Keratinocyte (primary cell): ENCODE measurements around the gene CACNA2D4. TPM values are rescaled to one million over a fixed set of nuclear protein-coding genes. Genes with fewer than 3 reads are reported as not detected.

ENCODE experiments used
- DNase-seq: peaks from one replicate; pipeline ENCODE4 v3.0.0-alpha.2; 2011; ENCODE audit warnings: low read depth, missing footprints, low spot score
- FAIRE-seq: peaks from 2 replicates; lab custom pipeline; 2011; peaks lifted over from hg19 to GRCh38; lab: Jason Lieb, UNC
- H2AFZ ChIP-seq: 2 replicates; pipeline ENCODE4 v1.6.0; 2012; ENCODE audit warnings: low read length, control low read depth, inconsistent platforms; ENCODE audit not compliant: control insufficient read depth
- H3K27ac ChIP-seq: 2 replicates; pipeline ENCODE4 v1.5.1; 2011; ENCODE audit warnings: low read length; ENCODE audit not compliant: control insufficient read depth, insufficient read depth
- H3K27me3 ChIP-seq: 3 replicates; pipeline ENCODE4 v1.6.0; 2011; ENCODE audit warnings: low read length; ENCODE audit not compliant: control insufficient read depth, insufficient read depth; ENCODE audit errors: extremely low read depth
- H3K36me3 ChIP-seq, 2 experiments: 2 replicates in 1 of 2; 3 replicates in 1 of 2; pipeline ENCODE4 v1.5.1; 2011; ENCODE audit warnings: low read length in 2 of 2, mild to moderate bottlenecking in 1 of 2; ENCODE audit not compliant: control insufficient read depth in 2 of 2, insufficient read depth in 2 of 2; ENCODE audit errors: extremely low read depth in 1 of 2
- H3K4me1 ChIP-seq: 3 replicates; pipeline ENCODE4 v1.5.1; 2011; ENCODE audit warnings: low read length; ENCODE audit not compliant: control insufficient read depth, insufficient read depth; ENCODE audit errors: extremely low read depth
- H3K4me2 ChIP-seq: 3 replicates; pipeline ENCODE4 v1.6.0; 2011; ENCODE audit warnings: low read depth, low read length; ENCODE audit not compliant: control insufficient read depth, insufficient read depth; ENCODE audit errors: extremely low read depth
- H3K4me3 ChIP-seq, 3 experiments: fragments of 200-600 bp in 1 of 3; sonication (generic) in 1 of 3; 2 replicates in 2 of 3; 3 replicates in 1 of 3; pipeline ENCODE4 v1.5.1; 2011 to 2016; ENCODE audit warnings: low read length in 3 of 3, mild to moderate bottlenecking in 3 of 3, control low read depth in 2 of 3, inconsistent platforms in 1 of 3, low read depth in 1 of 3, mixed read lengths in 1 of 3, mixed run types in 1 of 3, moderate library complexity in 1 of 3; ENCODE audit not compliant: control insufficient read depth in 2 of 3, insufficient read depth in 2 of 3; ENCODE audit errors: extremely low read depth in 1 of 3
- H3K79me2 ChIP-seq: 2 replicates; pipeline ENCODE4 v1.6.0; 2012; ENCODE audit warnings: low read length; ENCODE audit not compliant: control insufficient read depth, insufficient read depth
- H3K9ac ChIP-seq: 3 replicates; pipeline ENCODE4 v1.6.0; 2011; ENCODE audit warnings: low read length; ENCODE audit not compliant: control insufficient read depth, insufficient read depth; ENCODE audit errors: extremely low read depth
- H3K9me1 ChIP-seq: 3 replicates; pipeline ENCODE4 v1.6.0; 2011; ENCODE audit warnings: low read length; ENCODE audit not compliant: control insufficient read depth, insufficient read depth; ENCODE audit errors: extremely low read depth
- H3K9me3 ChIP-seq: 2 replicates; pipeline ENCODE4 v1.5.1; 2012; ENCODE audit warnings: low read depth, low read length; ENCODE audit not compliant: control insufficient read depth
- H4K20me1 ChIP-seq: 3 replicates; pipeline ENCODE4 v1.6.0; 2011; ENCODE audit warnings: low read length; ENCODE audit not compliant: control insufficient read depth, insufficient read depth; ENCODE audit errors: extremely low read depth
- EZH2 ChIP-seq: IDR thresholded peaks from one replicate; pipeline ENCODE4 v1.6.1; 2012; ENCODE audit warnings: inconsistent platforms, mild to moderate bottlenecking, low read length, moderate library complexity
- dilution Hi-C: fragments of 300-500 bp; cut with MboI; formaldehyde crosslinking; loops from one replicate; pipeline ENCODE4 v1.7.0; 2020; ENCODE audit warnings: low sequenced_read_pairs; ENCODE audit not compliant: extremely low pct_ligation_motif_present
- polyA plus RNA-seq, 5 experiments: library from polyadenylated mRNA; depleted of rRNA in 3 of 5; stranded (reverse) in 3 of 5; stranded (forward) in 1 of 5; unstranded in 1 of 5; fragments of >200 nt; gene quantifications; 1 replicate in 1 of 5; 2 replicates in 3 of 5; 3 replicates in 1 of 5; pipeline versions ENCODE4 v1.2.1 to v1.2.3, GENCODE V29; 2011 to 2012; ENCODE audit warnings: missing spikeins in 2 of 5, low read depth in 1 of 5, low replicate concordance in 1 of 5
- TF ChIP-seq, protein P1 (sequence below), 3 experiments: IDR thresholded peaks in 1 of 3; conservative IDR thresholded peaks in 1 of 3; optimal IDR thresholded peaks in 1 of 3; 2 replicates in 2 of 3; 3 replicates in 1 of 3; pipeline versions ENCODE3 to v1.5.1; 2011; ENCODE audit warnings: low read length in 3 of 3, mild to moderate bottlenecking in 3 of 3, moderate library complexity in 2 of 3, control low read depth in 1 of 3, inconsistent platforms in 1 of 3; ENCODE audit not compliant: insufficient read depth in 2 of 3; ENCODE audit errors: extremely low read depth in 1 of 3

CACNA2D4 gene
- polyA plus RNA-seq, 1 donor (not counting 4 experiments of a cell fraction or from before 2014, with no cell fraction given) = 0.09 TPM

DNA sequence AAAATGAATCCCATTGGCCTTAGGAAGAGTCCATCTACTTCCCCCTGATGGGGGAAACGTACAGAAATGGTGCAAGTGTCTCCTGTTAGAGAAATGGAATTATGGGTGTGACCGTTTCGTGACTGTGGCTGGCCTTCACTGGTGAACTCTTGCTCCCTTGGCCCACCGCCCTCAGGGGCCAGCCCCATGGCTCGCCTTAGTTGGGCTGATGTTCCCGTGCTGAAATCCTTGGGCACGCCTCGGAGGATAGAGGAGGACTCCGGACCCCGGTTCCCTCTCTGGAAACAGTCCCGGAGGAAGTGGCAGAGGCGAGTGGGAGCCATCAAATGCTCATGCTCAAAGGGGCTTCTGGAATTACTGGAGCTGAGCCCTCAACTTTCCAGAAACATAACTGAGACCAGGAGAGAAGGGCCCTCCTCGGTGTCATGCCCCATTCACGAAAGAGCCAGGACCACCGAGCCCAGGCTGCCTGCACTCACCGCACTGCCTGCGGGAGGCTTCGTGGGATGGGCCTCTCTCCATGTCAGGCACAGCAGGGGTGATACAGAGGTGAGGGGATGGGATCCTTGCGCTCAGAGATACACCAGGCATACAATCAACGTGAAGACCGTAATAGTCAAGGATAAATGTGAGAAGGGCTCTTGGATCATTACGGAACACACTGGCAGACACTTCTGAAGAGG is 10.1 kb upstream of the CACNA2D4 start:
- Histone ChIP-seq H2AFZ (no peak overlapping the region), H4K20me1 (no peaks in the 10 kb centered on the region), H3K27me3 (peaks cover 19% of the 10 kb centered on the region), H3K27ac (no peak overlapping the region), H3K9ac (no peak overlapping the region), H3K4me2 (no peak overlapping the region), H3K36me3 (no peaks in the 10 kb centered on the region), H3K4me3 (no peak overlapping the region), H3K4me1 (no peaks in the 10 kb centered on the region), H3K9me1 (no peaks in the 10 kb centered on the region), H3K79me2 (no peaks in the 10 kb centered on the region), H3K9me3 (no peaks in the 10 kb centered on the region)
- dilution Hi-C loops = no loop called here
- no peak for TF ChIP-seq EZH2
- TF ChIP-seq, protein P1, sequence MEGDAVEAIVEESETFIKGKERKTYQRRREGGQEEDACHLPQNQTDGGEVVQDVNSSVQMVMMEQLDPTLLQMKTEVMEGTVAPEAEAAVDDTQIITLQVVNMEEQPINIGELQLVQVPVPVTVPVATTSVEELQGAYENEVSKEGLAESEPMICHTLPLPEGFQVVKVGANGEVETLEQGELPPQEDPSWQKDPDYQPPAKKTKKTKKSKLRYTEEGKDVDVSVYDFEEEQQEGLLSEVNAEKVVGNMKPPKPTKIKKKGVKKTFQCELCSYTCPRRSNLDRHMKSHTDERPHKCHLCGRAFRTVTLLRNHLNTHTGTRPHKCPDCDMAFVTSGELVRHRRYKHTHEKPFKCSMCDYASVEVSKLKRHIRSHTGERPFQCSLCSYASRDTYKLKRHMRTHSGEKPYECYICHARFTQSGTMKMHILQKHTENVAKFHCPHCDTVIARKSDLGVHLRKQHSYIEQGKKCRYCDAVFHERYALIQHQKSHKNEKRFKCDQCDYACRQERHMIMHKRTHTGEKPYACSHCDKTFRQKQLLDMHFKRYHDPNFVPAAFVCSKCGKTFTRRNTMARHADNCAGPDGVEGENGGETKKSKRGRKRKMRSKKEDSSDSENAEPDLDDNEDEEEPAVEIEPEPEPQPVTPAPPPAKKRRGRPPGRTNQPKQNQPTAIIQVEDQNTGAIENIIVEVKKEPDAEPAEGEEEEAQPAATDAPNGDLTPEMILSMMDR (optimal IDR thresholded peaks at IDR 0.05 in 1 of 3, IDR thresholded peaks at IDR 0.05 in 1 of 3, conservative IDR thresholded peaks at IDR 0.05 in 1 of 3; ENCODE audit: extremely low read depth in 1 of 3, insufficient read depth in 2 of 3, low read length in 3 of 3) = no peak
- no peak for FAIRE-seq
- DNase-seq = no peak

DNA sequence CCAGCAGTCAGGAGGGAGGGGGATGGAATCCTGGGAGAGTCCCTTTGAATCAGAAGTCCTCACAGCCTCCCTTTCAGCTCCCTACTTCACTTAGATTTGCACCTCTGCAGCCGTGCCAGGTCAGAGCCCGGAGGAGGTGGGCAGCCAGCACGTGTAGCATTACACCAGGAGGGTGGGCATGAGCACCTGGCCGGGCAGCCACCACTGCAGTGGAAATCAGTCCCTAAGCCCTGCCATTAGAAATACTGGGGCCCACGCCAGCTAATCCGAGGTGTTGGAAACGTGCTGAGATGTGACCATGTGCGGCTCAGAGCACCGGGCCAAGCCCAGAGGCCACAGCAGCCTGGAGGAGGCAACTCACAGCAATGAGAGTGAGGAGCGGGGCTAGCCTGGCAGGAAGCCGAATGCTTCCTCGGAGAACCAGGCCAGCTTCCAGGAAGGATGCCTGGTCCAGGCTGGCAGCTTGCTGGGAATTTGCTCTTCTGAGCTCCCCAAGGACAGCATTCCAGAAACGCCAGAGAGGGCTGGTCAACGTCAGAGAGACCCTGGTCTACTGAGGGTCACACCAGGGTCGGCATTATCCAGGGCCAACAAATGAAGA is 9.4 kb upstream of the CACNA2D4 start:
- DNase-seq = no peak
- Histone ChIP-seq H3K36me3 (no peaks in the 10 kb centered on the region), H3K79me2 (no peaks in the 10 kb centered on the region), H2AFZ (no peak overlapping the region), H3K4me3 (no peak overlapping the region), H3K9ac (no peak overlapping the region), H3K27ac (no peak overlapping the region), H3K4me2 (no peak overlapping the region), H3K4me1 (no peaks in the 10 kb centered on the region), H4K20me1 (no peaks in the 10 kb centered on the region), H3K27me3 (peaks cover 19% of the 10 kb centered on the region), H3K9me3 (no peaks in the 10 kb centered on the region), H3K9me1 (no peaks in the 10 kb centered on the region)
- dilution Hi-C loops = no loop called here
- no peak for TF ChIP-seq EZH2
- TF ChIP-seq, protein P1 (optimal IDR thresholded peaks at IDR 0.05 in 1 of 3, IDR thresholded peaks at IDR 0.05 in 1 of 3, conservative IDR thresholded peaks at IDR 0.05 in 1 of 3; ENCODE audit: extremely low read depth in 1 of 3, insufficient read depth in 2 of 3, low read length in 3 of 3) = no peak
- no peak for FAIRE-seq
